Common myeloid progenitor, CD34-positive (primary cell): Measurements from ENCODE around the gene PHYKPL.

Source experiments
- CTCF ChIA-PET: fragments of 350-600 bp; sonication (Branson Sonifier 250); formaldehyde crosslinking; loops from one replicate; lab custom pipeline; 2021; ENCODE audit warnings: antibody characterized with exemption; lab: Charles Lee
- POLR2A ChIA-PET: fragments of 350-600 bp; sonication (Branson Sonifier 250); formaldehyde crosslinking; loops from one replicate; lab custom pipeline; 2021; ENCODE audit warnings: antibody characterized with exemption; lab: Charles Lee
- DNase-seq, 3 donors: peaks; one replicate each; pipeline versions ENCODE4 v3.0.0 to v3.0.0-alpha.2; 2013
- H3K27ac ChIP-seq, 2 experiments: 1 replicate in 1 of 2; 2 replicates in 1 of 2; pipeline ENCODE4 v1.7.0; 2013; ENCODE audit warnings: inconsistent platforms in 2 of 2, low read length in 2 of 2, mild to moderate bottlenecking in 2 of 2, low read depth in 1 of 2, moderate library complexity in 1 of 2; ENCODE audit not compliant: severe bottlenecking in 2 of 2, insufficient read depth in 1 of 2, poor library complexity in 1 of 2
- H3K27me3 ChIP-seq, 5 experiments: replicated peaks in 2 of 5; 1 replicate in 3 of 5; 2 replicates in 2 of 5; pipeline versions ENCODE4 v1.6.1 to v1.7.0; 2013; ENCODE audit warnings: low read length in 4 of 5, mild to moderate bottlenecking in 2 of 5, moderate library complexity in 2 of 5, inconsistent platforms in 1 of 5; ENCODE audit not compliant: insufficient read depth in 5 of 5, control insufficient read depth in 4 of 5
- H3K36me3 ChIP-seq, 4 experiments: 1 replicate in 2 of 4; 2 replicates in 2 of 4; pipeline versions ENCODE4 v1.6.1 to v1.7.0; 2013; ENCODE audit warnings: low read length in 3 of 4, control low read depth in 1 of 4, mild to moderate bottlenecking in 1 of 4; ENCODE audit not compliant: control insufficient read depth in 4 of 4, insufficient read depth in 4 of 4
- H3K4me1 ChIP-seq, 4 experiments: 1 replicate in 3 of 4; 2 replicates in 1 of 4; pipeline versions ENCODE4 v1.6.1 to v1.7.1; 2013; ENCODE audit warnings: low read length in 3 of 4, mild to moderate bottlenecking in 3 of 4, control low read depth in 1 of 4, inconsistent platforms in 1 of 4, moderate library complexity in 1 of 4; ENCODE audit not compliant: control insufficient read depth in 4 of 4, insufficient read depth in 4 of 4; ENCODE audit errors: control extremely low read depth in 1 of 4
- H3K4me3 ChIP-seq, 7 experiments: 1 replicate in 4 of 7; 2 replicates in 3 of 7; pipeline versions ENCODE4 v1.5.1 to v1.7.0; 2013; ENCODE audit warnings: mild to moderate bottlenecking in 7 of 7, low read length in 6 of 7, moderate library complexity in 6 of 7, inconsistent platforms in 2 of 7, low read depth in 2 of 7, control low read depth in 1 of 7; ENCODE audit not compliant: insufficient read depth in 4 of 7, control insufficient read depth in 1 of 7; ENCODE audit errors: extremely low read depth in 1 of 7
- H3K9me3 ChIP-seq, 5 experiments: 1 replicate in 4 of 5; 2 replicates in 1 of 5; pipeline versions ENCODE4 v1.6.1 to v1.7.1; 2013; ENCODE audit warnings: low read length in 4 of 5, mild to moderate bottlenecking in 2 of 5, inconsistent platforms in 1 of 5, low read depth in 1 of 5, moderate library complexity in 1 of 5; ENCODE audit not compliant: control insufficient read depth in 4 of 5, insufficient read depth in 2 of 5; ENCODE audit errors: control extremely low read depth in 1 of 5
- WGBS: methylation state at CpG from one replicate; pipeline ENCODE4 v1.1.5; 2013; ENCODE audit not compliant: insufficient coverage; 5-methylcytosine and 5-hydroxymethylcytosine counted together

PHYKPL gene

DNA sequence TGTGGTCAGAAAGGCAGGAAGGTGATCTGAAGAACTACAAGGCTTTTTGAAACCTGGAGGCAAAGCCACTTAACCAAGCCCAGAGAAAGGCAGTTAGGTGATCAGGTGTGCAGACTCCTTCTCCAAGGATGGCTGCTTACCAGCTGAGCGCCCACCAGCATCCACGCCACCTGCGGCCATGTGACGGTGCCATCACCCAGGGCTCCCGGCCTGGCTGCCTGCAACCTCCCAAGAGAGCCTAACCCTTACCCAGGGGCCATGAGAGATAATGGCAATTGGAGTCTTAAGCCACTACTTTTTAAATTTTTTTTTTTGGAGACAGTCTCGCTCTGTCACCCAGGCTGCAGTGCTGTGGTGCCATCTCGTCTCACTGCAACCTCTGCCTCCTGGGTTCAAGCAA, 33.1 kb upstream of the PHYKPL start:
- H3K4me1 ChIP-seq, result no peaks in the 10 kb centered on the region
- peaks cover 0 to 2% (median 0%) of the 10 kb centered on the region in 5 experiments for H3K9me3 ChIP-seq
- no peak for DNase-seq
- no peak overlapping the region for H3K27ac ChIP-seq
- CTCF ChIA-PET, result interaction anchor here (1.0 kb wide), 1 partner anchor 15 kb away, joined by 3 read pairs; no protein-coding TSS in a partner anchor
- no peak overlapping the region for H3K4me3 ChIP-seq
- H3K36me3 ChIP-seq, result no peaks in the 10 kb centered on the region
- POLR2A ChIA-PET, result no interaction called here
- no peaks in the 10 kb centered on the region for H3K27me3 ChIP-seq
- 100% methylated on average over 5 of the region's 7 CpGs for WGBS

DNA sequence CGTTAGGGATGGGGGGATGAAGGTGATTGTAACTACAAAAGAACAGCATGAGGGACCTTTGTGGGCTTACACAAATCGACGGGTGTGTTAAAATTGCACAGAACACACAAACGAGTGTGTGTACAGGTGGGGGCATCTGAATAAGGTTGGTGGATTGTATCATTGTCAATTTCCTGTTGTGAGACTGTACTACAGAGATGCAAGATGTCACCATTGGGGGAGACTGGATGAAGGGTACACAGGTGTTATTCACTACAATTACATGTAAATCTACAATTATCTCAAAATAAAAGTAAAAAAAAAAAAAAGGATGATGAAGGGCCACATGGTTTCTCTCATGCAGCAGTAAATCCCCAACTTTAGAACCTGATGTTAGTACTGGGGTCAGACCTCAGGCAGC, 31.4 kb upstream of the PHYKPL start:
- H3K36me3 ChIP-seq, result no peaks in the 10 kb centered on the region
- peaks cover 0 to 2% (median 0%) of the 10 kb centered on the region in 5 experiments for H3K9me3 ChIP-seq
- H3K4me3 ChIP-seq, result no peak overlapping the region
- POLR2A ChIA-PET, result no interaction called here
- no peak for DNase-seq
- no peak overlapping the region for H3K27ac ChIP-seq
- no peaks in the 10 kb centered on the region for H3K4me1 ChIP-seq
- H3K27me3 ChIP-seq, result no peaks in the 10 kb centered on the region
- CTCF ChIA-PET, result interaction anchor here (0.8 to 1.5 kb wide), 2 partner anchors 15 to 17 kb away, joined by 3 read pairs; no protein-coding TSS in a partner anchor
- WGBS, result 100% methylated on average over 2 of the region's 4 CpGs

DNA sequence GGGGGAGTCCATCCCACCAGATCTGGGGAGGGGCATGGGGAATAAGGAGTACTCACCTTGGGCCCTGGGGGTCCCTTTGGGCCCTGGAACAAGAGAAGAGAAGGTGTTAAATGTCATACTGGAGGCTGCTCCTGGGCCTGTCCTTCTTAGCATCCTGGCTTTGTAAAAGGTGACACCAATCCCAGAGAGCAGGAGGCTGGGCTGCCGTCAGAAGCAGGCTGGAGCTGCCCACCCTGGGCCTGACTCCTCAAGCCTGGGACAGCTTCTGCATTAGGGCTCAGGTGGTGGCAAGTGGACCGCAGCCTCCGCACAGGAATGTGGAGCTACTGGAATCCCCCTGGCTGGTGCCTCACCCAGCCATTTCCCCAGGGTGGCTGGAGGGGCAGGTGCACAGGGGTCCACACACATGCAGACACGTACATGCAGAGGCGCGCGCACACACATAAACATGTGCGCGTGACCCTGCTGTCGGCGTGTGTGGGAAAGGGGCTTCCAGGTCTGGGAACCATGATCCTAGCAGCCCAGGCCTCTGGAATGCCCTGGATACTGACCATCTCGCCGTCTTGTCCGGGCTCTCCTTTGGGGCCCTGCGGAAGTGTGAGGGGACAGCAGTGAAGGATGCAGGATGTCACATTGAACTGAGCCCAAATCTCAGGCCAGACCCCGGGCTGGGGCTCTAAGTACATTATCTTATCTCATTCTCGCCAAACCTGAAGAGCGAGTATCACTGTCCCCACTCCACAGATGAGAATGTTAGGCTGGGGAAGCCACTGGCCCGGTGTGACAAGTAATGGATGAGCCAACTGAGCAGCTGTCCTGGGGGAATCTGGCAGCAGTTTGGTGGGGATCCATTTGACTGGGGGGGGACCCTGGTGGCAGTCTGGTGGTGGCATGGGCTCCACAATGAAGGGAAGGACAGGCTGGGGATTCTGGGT, 29.3 kb upstream of the PHYKPL start:
- 95% methylated on average over 19 of the region's 19 CpGs for WGBS
- no peaks in the 10 kb centered on the region for H3K4me1 ChIP-seq
- DNase-seq, result no peak
- H3K27me3 ChIP-seq, result no peaks in the 10 kb centered on the region
- H3K27ac ChIP-seq, result no peak overlapping the region
- peaks cover 0 to 2% (median 0%) of the 10 kb centered on the region in 5 experiments for H3K9me3 ChIP-seq
- ChIA-PET POLR2A (no interaction called here), CTCF (no interaction called here)
- H3K36me3 ChIP-seq, result no peaks in the 10 kb centered on the region
- H3K4me3 ChIP-seq, result no peak overlapping the region

GRCh38 chr5:178259623-178260536, 27.3 kb upstream of the PHYKPL start:
- CTCF ChIA-PET, result no interaction called here
- Histone ChIP-seq H3K9me3 (peaks cover 0 to 2% (median 0%) of the 10 kb centered on the region in 5 experiments), H3K4me3 (no peak overlapping the region), H3K4me1 (peaks cover 0 to 7% (median under 1%) of the 10 kb centered on the region in 4 experiments), H3K27ac (no peak overlapping the region), H3K27me3 (no peaks in the 10 kb centered on the region), H3K36me3 (no peaks in the 10 kb centered on the region)
- DNase-seq, result no peak
- POLR2A ChIA-PET, result interaction anchor here (0.9 kb wide), 1 partner anchor 10 kb away, joined by 4 read pairs; no protein-coding TSS in a partner anchor
- 96% methylated on average over 12 of the region's 21 CpGs for WGBS

DNA sequence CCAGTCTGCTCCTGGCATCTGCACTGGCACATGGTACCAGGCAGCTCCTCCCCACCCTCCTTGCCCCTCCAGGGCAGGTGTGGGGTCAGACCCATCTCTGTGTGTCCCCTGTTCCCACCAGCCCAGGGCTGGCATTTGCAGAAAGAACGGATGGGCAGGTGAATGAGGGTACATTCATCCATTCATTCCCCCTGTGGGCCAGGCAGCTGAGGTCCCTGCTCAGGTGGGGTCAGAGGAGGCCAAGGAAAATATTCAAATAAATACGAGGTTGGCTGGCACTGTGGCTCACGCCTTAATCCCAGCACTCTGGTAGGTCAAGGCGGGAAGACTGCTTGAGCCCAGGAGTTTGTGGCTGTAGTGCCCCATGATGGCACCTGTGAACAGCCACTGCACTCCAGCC, 25.0 kb upstream of the PHYKPL start:
- CTCF ChIA-PET, result interaction anchor here (0.9 kb wide), 1 partner anchor 13 kb away, joined by 3 read pairs; no protein-coding TSS in a partner anchor
- Histone ChIP-seq H3K27me3 (no peaks in the 10 kb centered on the region), H3K4me1 (peaks cover 0 to 15% (median 2%) of the 10 kb centered on the region in 4 experiments), H3K36me3 (no peaks in the 10 kb centered on the region), H3K27ac (no peak overlapping the region), H3K9me3 (no peaks in the 10 kb centered on the region), H3K4me3 (no peak overlapping the region)
- POLR2A ChIA-PET, result no interaction called here
- no peak for DNase-seq
- WGBS, result 98% methylated on average over 4 of the region's 4 CpGs

GRCh38 chr5:178256746-178257145, 24.1 kb upstream of the PHYKPL start:
- ChIA-PET CTCF (interaction anchor here (0.7 kb wide), 1 partner anchor 21 kb away, joined by 3 read pairs; no protein-coding TSS in a partner anchor), POLR2A (no interaction called here)

More at GRCh38 chr5:178256746-178257145, 24.1 kb upstream of the PHYKPL start:
- Histone ChIP-seq H3K36me3 (no peaks in the 10 kb centered on the region), H3K4me3 (no peak overlapping the region), H3K27me3 (no peaks in the 10 kb centered on the region), H3K9me3 (no peaks in the 10 kb centered on the region), H3K27ac (no peak overlapping the region), H3K4me1 (peaks cover 0 to 22% (median 7%) of the 10 kb centered on the region in 4 experiments)
- WGBS, result over 99% methylated on average over 13 of the region's 19 CpGs
- DNase-seq, result no peak
